Endothelial cell of umbilical vein (primary cell): ENCODE data around the gene KCMF1. TPM values are rescaled to one million over a fixed set of nuclear protein-coding genes. Genes with fewer than 3 reads are reported as not detected.
A peak's percentile ranks its signal among the peaks of the same experiment; 100 is the strongest.

ENCODE experiments used
- BruUV-seq: library from RNA; stranded (reverse); fragments of 400-500 nt; replicated peaks from 2 replicates; lab custom pipeline; 2021; lab: Mats Ljungman, UMichigan
- CTCF ChIA-PET: fragments of 300-600, 350-600 bp; sonication (Branson Sonifier 250); formaldehyde crosslinking; loops from one replicate; lab custom pipeline; 2021; ENCODE audit warnings: antibody characterized with exemption, inconsistent platforms; lab: Charles Lee
- POLR2A ChIA-PET: fragments of 300-600, 350-600 bp; sonication (Branson Sonifier 250); formaldehyde crosslinking; loops from one replicate; lab custom pipeline; 2021; ENCODE audit warnings: antibody characterized with exemption, inconsistent platforms; lab: Charles Lee
- DNase-seq: peaks from one replicate; pipeline ENCODE4 v3.0.0-alpha.2; 2011; ENCODE audit warnings: low read depth, low spot score
- FAIRE-seq: peaks from 2 replicates; lab custom pipeline; 2011; peaks lifted over from hg19 to GRCh38; lab: Jason Lieb, UNC
- H2AFZ ChIP-seq: 2 replicates; pipeline ENCODE4 v1.6.0; 2012; ENCODE audit warnings: low read depth, low read length, control low read depth, inconsistent platforms
- H3K27ac ChIP-seq: 2 replicates; pipeline ENCODE4 v1.5.1; 2011; ENCODE audit warnings: low read depth, mild to moderate bottlenecking, control low read depth, low read length, moderate library complexity; ENCODE audit not compliant: insufficient read depth
- H3K27me3 ChIP-seq, 2 experiments: 2 replicates each; pipeline versions ENCODE4 v1.6.0 to v1.6.1; 2011; ENCODE audit warnings: low read length in 2 of 2, mixed read lengths in 1 of 2; ENCODE audit not compliant: control insufficient read depth in 2 of 2, insufficient read depth in 2 of 2
- H3K36me3 ChIP-seq, 2 experiments: 2 replicates in 1 of 2; 3 replicates in 1 of 2; pipeline ENCODE4 v1.5.1; 2011; ENCODE audit warnings: low read length in 2 of 2, mild to moderate bottlenecking in 1 of 2, moderate library complexity in 1 of 2; ENCODE audit not compliant: control insufficient read depth in 2 of 2, insufficient read depth in 2 of 2; ENCODE audit errors: extremely low read depth in 1 of 2
- H3K4me1 ChIP-seq: 3 replicates; pipeline ENCODE4 v1.5.1; 2011; ENCODE audit warnings: mild to moderate bottlenecking, low read length; ENCODE audit not compliant: control insufficient read depth, insufficient read depth; ENCODE audit errors: extremely low read depth
- H3K4me2 ChIP-seq: 2 replicates; pipeline ENCODE4 v1.6.1; 2011; ENCODE audit warnings: low read length, control low read depth, mixed read lengths; ENCODE audit not compliant: insufficient read depth
- H3K4me3 ChIP-seq, 3 experiments: fragments of 200-600 bp in 1 of 3; sonication (generic), shearing (Covaris generic) in 1 of 3; replicated peaks in 1 of 3; 2 replicates each; pipeline ENCODE4 v1.5.1; 2011 to 2016; ENCODE audit warnings: control low read depth in 3 of 3, low read length in 3 of 3, mild to moderate bottlenecking in 2 of 3, inconsistent platforms in 1 of 3, low read depth in 1 of 3, moderate library complexity in 1 of 3; ENCODE audit not compliant: insufficient read depth in 1 of 3
- H3K79me2 ChIP-seq: 2 replicates; pipeline ENCODE4 v1.6.0; 2012; ENCODE audit warnings: low read length, inconsistent platforms; ENCODE audit not compliant: control insufficient read depth, insufficient read depth
- H3K9ac ChIP-seq: replicated peaks from 2 replicates; pipeline ENCODE3; 2011; ENCODE audit warnings: low read length, control low read depth; ENCODE audit not compliant: insufficient read depth; ENCODE audit errors: extremely low read depth
- H3K9me1 ChIP-seq: replicated peaks from 3 replicates; pipeline ENCODE4 v1.6.0; 2011; ENCODE audit warnings: mild to moderate bottlenecking, low read length; ENCODE audit not compliant: control insufficient read depth, insufficient read depth; ENCODE audit errors: extremely low read depth
- H3K9me3 ChIP-seq: replicated peaks from 2 replicates; pipeline ENCODE4 v1.5.1; 2012; ENCODE audit warnings: low read length, inconsistent platforms; ENCODE audit not compliant: control insufficient read depth, insufficient read depth
- H4K20me1 ChIP-seq: replicated peaks from 2 replicates; pipeline ENCODE3; 2011; ENCODE audit warnings: mild to moderate bottlenecking, low read length; ENCODE audit not compliant: control insufficient read depth, insufficient read depth; ENCODE audit errors: extremely low read depth
- FOS ChIP-seq: IDR thresholded peaks from 2 replicates; pipeline ENCODE4 v1.6.1; 2011; ENCODE audit warnings: mild to moderate bottlenecking, low read length, moderate library complexity, borderline replicate concordance; ENCODE audit not compliant: insufficient read depth
- MYC ChIP-seq: IDR thresholded peaks from one replicate; pipeline ENCODE4 v1.6.1; 2011; ENCODE audit warnings: mild to moderate bottlenecking, low read depth, low read length
- POLR2AphosphoS5 ChIP-seq: IDR thresholded peaks from 2 replicates; pipeline ENCODE4 v1.6.1; 2012; ENCODE audit warnings: low read depth, mild to moderate bottlenecking, control low read depth, low read length, moderate library complexity; ENCODE audit not compliant: insufficient read depth
- dilution Hi-C: fragments of 300-500 bp; cut with MboI; formaldehyde crosslinking; loops from one replicate; pipeline ENCODE4 v1.15.0; 2019; ENCODE audit warnings: low sequenced_read_pairs; ENCODE audit not compliant: extremely low pct_ligation_motif_present
- intact Hi-C: fragments of 100-400 bp; cut with micrococcal nuclease; formaldehyde crosslinking; loops from one replicate; pipeline ENCODE4 v1.10.0; 2022
- polyA plus RNA-seq, 4 experiments: library from polyadenylated mRNA; depleted of rRNA in 3 of 4; stranded (reverse) in 3 of 4; unstranded in 1 of 4; fragments of >200 nt; gene quantifications; 2 replicates each; pipeline versions ENCODE4 v1.2.1 to v1.2.3, GENCODE V29; 2011 to 2012; ENCODE audit warnings: missing spikeins in 1 of 4
- total RNA-seq: library from RNA; stranded (reverse); gene quantifications from 2 replicates; pipeline ENCODE4 v1.2.3, GENCODE V29; 2021
- TF ChIP-seq, protein P1 (sequence below): IDR thresholded peaks from 2 replicates; pipeline ENCODE4 v1.6.1; 2011; ENCODE audit not compliant: insufficient read depth, insufficient read length

Gene KCMF1
- total and polyA plus RNA-seq, 2 donors (not counting 3 experiments of a cell fraction or from before 2014, with no cell fraction given): 49.3 to 78.4 TPM

GRCh38 chr2:84991404-84992160 lies 20.6 kb downstream of the KCMF1 start:
- BruUV-seq: no TSS peak
- no peak overlapping the region for H3K27ac ChIP-seq
- ChIA-PET POLR2A (no interaction called here), CTCF (no interaction called here)
- no peak overlapping the region for H2AFZ ChIP-seq
- H3K27me3 ChIP-seq: no peaks in the 10 kb centered on the region
- no peak overlapping the region for H3K9ac ChIP-seq
- DNase-seq (peak; percentile 24), FAIRE-seq (no peak)
- no peak overlapping the region for H3K4me2 ChIP-seq
- H4K20me1 ChIP-seq: peaks cover 20% of the 10 kb centered on the region
- no peaks in the 10 kb centered on the region for H3K36me3 ChIP-seq
- no peaks in the 10 kb centered on the region for H3K9me3 ChIP-seq
- no peaks in the 10 kb centered on the region for H3K9me1 ChIP-seq
- H3K4me3 ChIP-seq: no peak overlapping the region
- TF ChIP-seq POLR2AphosphoS5: no peak
- peak; percentile 20 for TF ChIP-seq FOS
- H3K79me2 ChIP-seq: peaks cover 96% of the 10 kb centered on the region
- intact Hi-C loops (no loop called here), dilution Hi-C loops (no loop called here)
- peaks cover 11% of the 10 kb centered on the region for H3K4me1 ChIP-seq

- CTCF ChIA-PET: interaction anchor here (1.1 kb wide), 1 partner anchor 22 kb away, joined by 3 read pairs; no protein-coding TSS in a partner anchor
Measured at GRCh38 chr2:84995826-84996225, 24.9 kb downstream of the KCMF1 start.

More at GRCh38 chr2:84995826-84996225, 24.9 kb downstream of the KCMF1 start:
- dilution Hi-C loops: no loop called here
- H4K20me1 ChIP-seq: peaks cover 6% of the 10 kb centered on the region
- peaks cover 96% of the 10 kb centered on the region for H3K79me2 ChIP-seq
- intact Hi-C loops: no loop called here
- no peaks in the 10 kb centered on the region for H3K9me3 ChIP-seq
- no peaks in the 10 kb centered on the region for H3K27me3 ChIP-seq
- H3K27ac ChIP-seq: no peak overlapping the region
- POLR2A ChIA-PET: no interaction called here
- DNase-seq (no peak), FAIRE-seq (no peak)
- H3K36me3 ChIP-seq: no peaks in the 10 kb centered on the region
- no peak overlapping the region for H3K4me2 ChIP-seq
- H3K4me3 ChIP-seq: no peak overlapping the region
- TF ChIP-seq POLR2AphosphoS5 (no peak), MYC (no peak)
- TF ChIP-seq, protein P1, sequence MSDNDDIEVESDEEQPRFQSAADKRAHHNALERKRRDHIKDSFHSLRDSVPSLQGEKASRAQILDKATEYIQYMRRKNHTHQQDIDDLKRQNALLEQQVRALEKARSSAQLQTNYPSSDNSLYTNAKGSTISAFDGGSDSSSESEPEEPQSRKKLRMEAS: no peak
- no TSS peak for BruUV-seq
- no peak overlapping the region for H3K9ac ChIP-seq
- H2AFZ ChIP-seq: no peak overlapping the region
- peaks cover 9% of the 10 kb centered on the region for H3K4me1 ChIP-seq
- no peaks in the 10 kb centered on the region for H3K9me1 ChIP-seq
